Bronchial epithelial cell (primary cell): ENCODE data around the gene PRKRA. TPM values are rescaled to one million over a fixed set of nuclear protein-coding genes. Genes with fewer than 3 reads are reported as not detected.
A peak's percentile ranks its signal among the peaks of the same experiment; 100 is the strongest.

Experiments
- DNase-seq: peaks from one replicate; pipeline ENCODE4 v3.0.0-alpha.2; 2010; ENCODE audit warnings: low read depth
- FAIRE-seq: peaks from 2 replicates; lab custom pipeline; 2011; peaks lifted over from hg19 to GRCh38; lab: Jason Lieb, UNC
- H3K27me3 ChIP-seq: 2 replicates; pipeline ENCODE4 v1.5.1; 2011; ENCODE audit warnings: low read length; ENCODE audit not compliant: control insufficient read depth, insufficient read depth
- H3K36me3 ChIP-seq: 2 replicates; pipeline ENCODE4 v1.5.1; 2011; ENCODE audit warnings: low read length; ENCODE audit not compliant: control insufficient read depth, insufficient read depth
- H3K4me3 ChIP-seq: 2 replicates; pipeline ENCODE4 v1.5.1; 2011; ENCODE audit warnings: mild to moderate bottlenecking, low read depth, low read length, control low read depth
- total RNA-seq: library from RNA; depleted of rRNA; stranded (reverse); fragments of >200 nt; gene quantifications from 2 replicates; pipeline ENCODE4 v1.2.1, GENCODE V29; 2014
- TF ChIP-seq, protein P1 (sequence below): IDR thresholded peaks from 2 replicates; pipeline ENCODE4 v1.5.1; 2011; ENCODE audit warnings: mild to moderate bottlenecking, moderate library complexity, low read length, control low read depth, inconsistent platforms; ENCODE audit not compliant: insufficient read depth, severe bottlenecking

Gene PRKRA
- total RNA-seq, 1 donor from 2014 or later = 45.5 TPM

DNA sequence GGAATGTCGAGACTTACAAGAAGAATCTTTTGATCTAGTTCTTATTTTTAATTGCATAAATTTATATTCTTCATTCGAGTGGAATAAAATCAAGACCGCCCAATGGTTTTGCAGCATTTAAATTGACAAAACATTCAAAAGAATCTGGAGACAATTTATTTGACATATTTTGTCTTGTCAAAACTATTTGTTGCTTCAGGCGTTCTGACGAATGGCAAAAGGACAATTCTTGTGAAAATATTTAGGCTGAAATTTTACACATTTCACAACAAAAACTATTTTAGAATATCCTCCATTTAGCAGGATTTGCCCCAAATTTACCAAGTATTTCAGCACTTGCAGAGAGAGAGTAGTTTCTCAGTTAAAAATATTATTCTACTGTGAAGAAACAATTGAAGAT lies 41.7 kb downstream of the PRKRA start:
- Histone ChIP-seq H3K27me3 (no peaks in the 10 kb centered on the region), H3K4me3 (no peak overlapping the region), H3K36me3 (no peaks in the 10 kb centered on the region)
- FAIRE-seq (no peak), DNase-seq (no peak)
- TF ChIP-seq, protein P1, sequence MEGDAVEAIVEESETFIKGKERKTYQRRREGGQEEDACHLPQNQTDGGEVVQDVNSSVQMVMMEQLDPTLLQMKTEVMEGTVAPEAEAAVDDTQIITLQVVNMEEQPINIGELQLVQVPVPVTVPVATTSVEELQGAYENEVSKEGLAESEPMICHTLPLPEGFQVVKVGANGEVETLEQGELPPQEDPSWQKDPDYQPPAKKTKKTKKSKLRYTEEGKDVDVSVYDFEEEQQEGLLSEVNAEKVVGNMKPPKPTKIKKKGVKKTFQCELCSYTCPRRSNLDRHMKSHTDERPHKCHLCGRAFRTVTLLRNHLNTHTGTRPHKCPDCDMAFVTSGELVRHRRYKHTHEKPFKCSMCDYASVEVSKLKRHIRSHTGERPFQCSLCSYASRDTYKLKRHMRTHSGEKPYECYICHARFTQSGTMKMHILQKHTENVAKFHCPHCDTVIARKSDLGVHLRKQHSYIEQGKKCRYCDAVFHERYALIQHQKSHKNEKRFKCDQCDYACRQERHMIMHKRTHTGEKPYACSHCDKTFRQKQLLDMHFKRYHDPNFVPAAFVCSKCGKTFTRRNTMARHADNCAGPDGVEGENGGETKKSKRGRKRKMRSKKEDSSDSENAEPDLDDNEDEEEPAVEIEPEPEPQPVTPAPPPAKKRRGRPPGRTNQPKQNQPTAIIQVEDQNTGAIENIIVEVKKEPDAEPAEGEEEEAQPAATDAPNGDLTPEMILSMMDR = no peak

DNA sequence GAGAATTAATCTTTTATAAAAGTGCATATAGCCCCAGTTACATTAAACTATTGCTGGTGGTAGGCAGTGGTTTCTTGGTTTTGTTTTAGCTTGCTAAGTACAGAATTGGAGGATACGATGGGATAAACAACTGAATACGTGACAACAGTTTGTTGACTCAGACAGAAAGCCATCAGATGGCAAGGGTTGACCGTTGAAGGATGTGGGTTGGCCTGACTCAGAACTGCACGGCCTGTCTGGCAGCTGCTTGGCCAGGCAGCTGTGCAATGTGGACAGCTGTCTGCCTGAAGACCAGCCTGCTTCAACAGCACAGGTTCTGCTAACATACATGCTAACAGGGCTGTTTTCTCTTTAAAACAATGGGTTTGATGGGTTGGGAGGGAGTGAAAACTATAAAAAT lies 46.6 kb downstream of the PRKRA start:
- Histone ChIP-seq H3K4me3 (no peak overlapping the region), H3K27me3 (no peaks in the 10 kb centered on the region), H3K36me3 (no peaks in the 10 kb centered on the region)
- DNase-seq = peak; percentile 70
- peak; percentile 64 for FAIRE-seq
- TF ChIP-seq, protein P1 = no peak

DNA sequence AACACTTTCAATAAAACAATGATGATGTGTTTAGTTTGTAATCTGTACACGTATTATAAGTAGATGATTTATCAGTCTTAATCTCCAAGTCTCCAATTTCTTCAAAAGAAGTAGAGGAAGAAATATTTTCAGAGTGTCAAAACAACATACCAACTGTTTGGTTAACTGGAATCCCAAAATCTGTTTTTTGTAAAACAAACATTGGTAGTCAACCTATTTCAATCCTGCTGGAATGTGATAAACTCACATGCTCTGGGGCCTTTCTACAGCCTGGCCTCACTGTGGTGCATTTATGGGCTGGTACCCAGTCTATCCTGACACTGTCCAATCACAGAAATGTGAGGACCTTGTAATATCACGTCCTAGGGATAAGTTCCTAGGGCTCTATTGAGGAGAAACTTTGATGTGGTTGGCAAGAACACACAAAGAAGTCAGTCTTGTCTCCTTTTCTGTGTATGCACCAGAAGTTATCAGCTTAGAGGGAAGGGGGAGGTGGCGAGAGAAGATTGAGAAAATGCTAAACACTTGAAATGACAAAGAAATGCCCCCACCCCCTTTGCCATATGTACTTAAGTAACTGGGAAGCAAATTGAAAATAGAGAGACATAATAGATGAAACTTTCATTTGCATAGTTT lies 47.2 kb downstream of the PRKRA start:
- H3K27me3 ChIP-seq = no peaks in the 10 kb centered on the region
- no peak overlapping the region for H3K4me3 ChIP-seq
- TF ChIP-seq, protein P1 = no peak
- H3K36me3 ChIP-seq = no peaks in the 10 kb centered on the region
- no peak for FAIRE-seq
- no peak for DNase-seq

DNA sequence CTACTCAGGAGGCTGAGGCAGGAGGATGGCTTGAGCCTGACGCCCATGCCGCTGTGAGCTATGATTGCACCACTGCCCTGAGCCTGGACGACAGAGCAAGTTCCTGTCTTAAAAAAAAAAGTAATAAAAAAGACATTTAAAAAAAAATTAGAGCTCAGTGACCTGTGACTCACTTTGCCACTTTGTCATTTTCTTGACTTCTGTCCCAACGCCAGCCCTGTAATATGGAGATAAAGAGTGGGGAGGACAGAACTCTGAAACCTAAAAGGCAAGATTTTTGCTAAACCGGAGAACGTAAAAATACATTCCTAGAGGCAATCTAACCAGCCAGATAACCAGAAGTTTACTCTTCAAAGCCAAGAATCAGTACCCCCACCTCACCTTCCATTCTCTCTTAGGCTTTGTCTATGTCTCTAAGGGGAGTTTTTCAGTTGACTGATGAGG lies 49.0 kb downstream of the PRKRA start:
- TF ChIP-seq, protein P1 = no peak
- no peak for FAIRE-seq
- no peaks in the 10 kb centered on the region for H3K27me3 ChIP-seq

DNA sequence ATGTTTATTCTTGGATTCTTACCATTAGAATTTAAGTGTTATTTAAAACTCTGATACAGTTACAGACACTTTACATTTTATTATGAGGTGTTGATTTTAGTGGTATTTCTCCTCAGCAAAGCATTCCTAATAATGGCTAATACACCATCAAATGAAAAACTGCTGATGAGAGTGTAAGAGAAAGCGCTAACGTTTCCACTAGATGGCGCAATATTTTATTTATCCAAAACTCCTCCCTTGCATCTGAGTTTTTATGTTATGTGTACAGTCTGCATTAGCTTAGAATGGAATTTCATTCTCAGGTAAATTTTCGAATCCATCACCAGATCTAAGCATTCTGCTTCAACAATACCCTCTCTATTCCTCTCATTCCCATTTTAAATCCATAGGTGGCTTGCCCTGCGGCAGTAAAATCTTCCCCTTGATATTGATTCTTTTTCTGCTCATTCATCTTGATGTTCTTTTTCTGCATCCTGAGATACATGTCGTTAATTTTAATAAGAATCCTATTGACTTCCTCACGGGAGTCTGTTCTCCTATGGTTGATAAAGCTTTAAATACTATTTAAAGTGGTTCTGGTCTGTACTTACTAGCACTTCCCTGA lies 53.9 kb downstream of the PRKRA start:
- no peaks in the 10 kb centered on the region for H3K36me3 ChIP-seq
- H3K4me3 ChIP-seq = no peak overlapping the region
- FAIRE-seq (no peak), DNase-seq (peak; percentile 53)
- TF ChIP-seq, protein P1 = peak; percentile 54
- no peaks in the 10 kb centered on the region for H3K27me3 ChIP-seq

More for the DNA sequence above, 49.0 kb downstream of the PRKRA start:
- no peak overlapping the region for H3K4me3 ChIP-seq
- H3K36me3 ChIP-seq = no peaks in the 10 kb centered on the region
- no peak for DNase-seq
